IMR-90 (cell line): ENCODE measurements around the gene FRK. TPM values are rescaled to one million over a fixed set of nuclear protein-coding genes. Genes with fewer than 3 reads are reported as not detected.

ENCODE experiments used
- ATAC-seq: fragments of 200-7000 bp; cut with Tn5 transposase; 2 replicates; pipeline ENCODE4 v1.9.1; 2020; ENCODE audit warnings: low read depth, mild to moderate bottlenecking, moderate library complexity
- BruUV-seq: library from RNA; stranded (reverse); fragments of 400-500 nt; replicated peaks from 2 replicates; lab custom pipeline; 2021; lab: Mats Ljungman, UMichigan
- CTCF ChIA-PET: fragments of 300-600 bp; formaldehyde crosslinking; extraction: SDS; loops from one replicate; lab custom pipeline; 2021; ENCODE audit warnings: antibody characterized with exemption; lab: Yijun Ruan, JAX
- POLR2A ChIA-PET: fragments of 300-600 bp; sonication (Branson Sonifier 250); formaldehyde crosslinking; loops from one replicate; lab custom pipeline; 2022; ENCODE audit warnings: antibody characterized with exemption; ENCODE audit not compliant: unreplicated experiment; lab: Charles Lee
- DNase-seq: peaks from one replicate; pipeline ENCODE4 v3.0.0; 2013
- H2AFZ ChIP-seq: replicated peaks from 2 replicates; pipeline ENCODE3; 2013; ENCODE audit warnings: low read length, mild to moderate bottlenecking; ENCODE audit not compliant: poor library complexity
- H2AK5ac ChIP-seq: 2 replicates; pipeline ENCODE4 v1.6.1; 2013; ENCODE audit warnings: low read depth, low read length, inconsistent platforms
- H2AK9ac ChIP-seq: replicated peaks from 2 replicates; pipeline ENCODE3; 2013; ENCODE audit warnings: mild to moderate bottlenecking, low read depth, low read length, moderate library complexity; ENCODE audit not compliant: poor library complexity
- H2BK120ac ChIP-seq: 2 replicates; pipeline ENCODE4 v1.6.1; 2013; ENCODE audit warnings: low read depth, low read length, inconsistent platforms
- H2BK15ac ChIP-seq: 3 replicates; pipeline ENCODE4 v1.6.1; 2013; ENCODE audit warnings: low read depth, low read length, inconsistent platforms
- H2BK20ac ChIP-seq: 2 replicates; pipeline ENCODE4 v1.6.1; 2013; ENCODE audit warnings: low read depth, mild to moderate bottlenecking, inconsistent platforms, low read length, moderate library complexity
- H2BK5ac ChIP-seq: 2 replicates; pipeline ENCODE4 v1.6.1; 2013; ENCODE audit warnings: mild to moderate bottlenecking, low read depth, low read length, inconsistent platforms; ENCODE audit not compliant: poor library complexity, severe bottlenecking
- H3K14ac ChIP-seq: replicated peaks from 2 replicates; pipeline ENCODE4 v1.6.1; 2013; ENCODE audit warnings: low read depth, low read length, inconsistent platforms
- H3K18ac ChIP-seq: 2 replicates; pipeline ENCODE4 v1.6.1; 2013; ENCODE audit warnings: low read depth, low read length, control low read depth
- H3K23ac ChIP-seq: 2 replicates; pipeline ENCODE4 v1.6.1; 2013; ENCODE audit warnings: low read depth, low read length, inconsistent platforms
- H3K27ac ChIP-seq: 2 replicates; pipeline ENCODE4 v1.5.1; 2013; ENCODE audit warnings: mild to moderate bottlenecking, control low read depth, low read length; ENCODE audit not compliant: insufficient read depth
- H3K27me3 ChIP-seq: 2 replicates; pipeline ENCODE4 v1.6.1; 2013; ENCODE audit warnings: low read length; ENCODE audit not compliant: control insufficient read depth, insufficient read depth
- H3K36me3 ChIP-seq: 2 replicates; pipeline ENCODE4 v1.6.1; 2013; ENCODE audit warnings: low read length, mixed read lengths; ENCODE audit not compliant: control insufficient read depth, insufficient read depth
- H3K4ac ChIP-seq: 2 replicates; pipeline ENCODE4 v1.6.1; 2013; ENCODE audit warnings: low read depth, low read length, inconsistent platforms
- H3K4me1 ChIP-seq: 2 replicates; pipeline ENCODE4 v1.6.1; 2013; ENCODE audit warnings: low read length, mixed read lengths; ENCODE audit not compliant: control insufficient read depth, insufficient read depth
- H3K4me2 ChIP-seq: 2 replicates; pipeline ENCODE4 v1.6.1; 2013; ENCODE audit warnings: low read depth, mild to moderate bottlenecking, control low read depth, low read length, moderate library complexity
- H3K4me3 ChIP-seq: 2 replicates; pipeline ENCODE4 v1.5.1; 2013; ENCODE audit warnings: low read depth, mild to moderate bottlenecking, control low read depth, low read length, moderate library complexity; ENCODE audit not compliant: insufficient read depth
- H3K56ac ChIP-seq: 2 replicates; pipeline ENCODE4 v1.6.1; 2013; ENCODE audit warnings: low read length, inconsistent platforms; ENCODE audit not compliant: insufficient read depth; ENCODE audit errors: extremely low read depth
- H3K79me1 ChIP-seq, 2 experiments: 2 replicates each; pipeline ENCODE4 v1.6.1; 2013; ENCODE audit warnings: low read length in 2 of 2, inconsistent platforms in 1 of 2, low read depth in 1 of 2
- H3K9ac ChIP-seq: 2 replicates; pipeline ENCODE4 v1.6.1; 2013; ENCODE audit warnings: low read depth, low read length, control low read depth
- H3K9me1 ChIP-seq: 2 replicates; pipeline ENCODE4 v1.6.1; 2013; ENCODE audit warnings: low read length, inconsistent platforms; ENCODE audit not compliant: insufficient read depth
- H3K9me3 ChIP-seq: 2 replicates; pipeline ENCODE4 v1.6.1; 2013; ENCODE audit warnings: low read length; ENCODE audit not compliant: control insufficient read depth, insufficient read depth
- H4K20me1 ChIP-seq: 2 replicates; pipeline ENCODE4 v1.6.1; 2013; ENCODE audit warnings: low read length, inconsistent platforms; ENCODE audit not compliant: insufficient read depth
- H4K5ac ChIP-seq: 2 replicates; pipeline ENCODE4 v1.6.1; 2013; ENCODE audit warnings: mild to moderate bottlenecking, low read depth, low read length, control low read depth
- H4K8ac ChIP-seq, 2 experiments: 2 replicates each; pipeline ENCODE4 v1.6.1; 2013; ENCODE audit warnings: low read depth in 2 of 2, low read length in 2 of 2, control low read depth in 1 of 2, inconsistent platforms in 1 of 2
- H4K91ac ChIP-seq: 2 replicates; pipeline ENCODE4 v1.6.1; 2013; ENCODE audit warnings: low read depth, low read length, inconsistent platforms; ENCODE audit not compliant: insufficient read depth
- CTCF ChIP-seq: conservative IDR thresholded peaks from 2 replicates; pipeline ENCODE4 v1.5.1; 2012; ENCODE audit warnings: mild to moderate bottlenecking, low read depth, low read length, improper control_type of control experiment
- MAFK ChIP-seq: IDR thresholded peaks from 2 replicates; pipeline ENCODE4 v1.6.1; 2012; ENCODE audit warnings: low read depth, low read length, improper control_type of control experiment
- MAZ ChIP-seq: IDR thresholded peaks from 2 replicates; pipeline ENCODE4 v1.6.1; 2012; ENCODE audit warnings: low read depth, mild to moderate bottlenecking, low read length, improper control_type of control experiment, moderate library complexity, borderline replicate concordance
- NFE2L2 ChIP-seq: fragments of 150-350 bp; IDR thresholded peaks from 2 replicates; pipeline ENCODE4 v1.6.1; 2016; ENCODE audit warnings: low read depth, mild to moderate bottlenecking, low read length
- RFX5 ChIP-seq: IDR thresholded peaks from 2 replicates; pipeline ENCODE4 v1.8.0; 2012; ENCODE audit warnings: low read depth, mild to moderate bottlenecking, low read length, moderate library complexity
- WGBS, 2 experiments: methylation state at CpG; one replicate each; pipeline versions ENCODE4 v1.1.5 to v1.1.7; 2013; ENCODE audit warnings: missing lambda C conversion rate in 2 of 2; ENCODE audit not compliant: insufficient read length in 1 of 2; ENCODE audit errors: extremely low coverage in 2 of 2; 5-methylcytosine and 5-hydroxymethylcytosine counted together
- dilution Hi-C: fragments of 300-500 bp; cut with HindIII; formaldehyde crosslinking; loops from one replicate; pipeline ENCODE4 v1.14.3; 2018; ENCODE audit warnings: low sequenced_read_pairs; ENCODE audit not compliant: unreplicated experiment
- in situ Hi-C: fragments of 300-500 bp; cut with MboI; formaldehyde crosslinking; loops from 3 replicates; pipeline ENCODE4 v1.14.3; 2019; ENCODE audit warnings: low sequenced_read_pairs, inconsistent platforms, mixed read lengths
- intact Hi-C: fragments of 100-400 bp; cut with micrococcal nuclease; formaldehyde crosslinking; loops from 2 replicates; pipeline ENCODE4 v1.10.0; 2022
- polyA plus RNA-seq, 3 experiments: library from polyadenylated mRNA; depleted of rRNA; stranded (reverse); fragments of >200 nt; gene quantifications; 2 replicates each; pipeline ENCODE4 v1.2.3, GENCODE V29; 2012; ENCODE audit warnings: low replicate concordance in 1 of 3
- total RNA-seq: library from RNA; depleted of rRNA; stranded (reverse); fragments of >200 nt; gene quantifications from 2 replicates; pipeline ENCODE4 v1.2.3, GENCODE V29; 2012

FRK gene
- total and polyA plus RNA-seq, 2 of the 4 experiments (the other 2 are of a cell fraction) = under 0.01 to 0.02 TPM

GRCh38 chr6:116105247-116105646 lies 44.6 kb upstream of the FRK start:
- no peak overlapping the region for H2BK120ac ChIP-seq
- TF ChIP-seq NFE2L2 = no peak
- TF ChIP-seq RFX5 = no peak
- TF ChIP-seq MAZ = no peak
- no peak for TF ChIP-seq CTCF
- TF ChIP-seq MAFK = no peak
- ChIA-PET POLR2A (no interaction called here), CTCF (no interaction called here)
- H3K18ac ChIP-seq = no peak overlapping the region
- no peak overlapping the region for H4K91ac ChIP-seq
- H2BK5ac ChIP-seq = no peak overlapping the region
- no peak overlapping the region for H3K9ac ChIP-seq
- H3K4me3 ChIP-seq = no peak overlapping the region
- dilution Hi-C loops = no loop called here
- H3K56ac ChIP-seq = no peak overlapping the region
- no peak overlapping the region for H2AFZ ChIP-seq
- H3K79me1 ChIP-seq = peaks cover 20 to 22% of the 10 kb centered on the region in 2 experiments; a peak in 3 of 4 replicates
- H3K4me1 ChIP-seq = peaks cover 20% of the 10 kb centered on the region
- no peaks in the 10 kb centered on the region for H3K27me3 ChIP-seq
- no peak overlapping the region for H3K27ac ChIP-seq
- no peak overlapping the region for H2AK9ac ChIP-seq
- WGBS, 2 experiments = no CpG with 5 or more reads among the region's 3 CpGs
- in situ Hi-C loops = no loop called here
- no peak overlapping the region for H4K5ac ChIP-seq
- H4K20me1 ChIP-seq = no peaks in the 10 kb centered on the region
- H3K4me2 ChIP-seq = no peak overlapping the region
- BruUV-seq = no TSS peak
- no peak overlapping the region for H4K8ac ChIP-seq
- intact Hi-C loops = no loop called here
- peaks cover 4% of the 10 kb centered on the region for H3K36me3 ChIP-seq
- no peak overlapping the region for H3K4ac ChIP-seq
- no peak for DNase-seq
- no peaks in the 10 kb centered on the region for H3K9me3 ChIP-seq
- no peak overlapping the region for H2AK5ac ChIP-seq
- H2BK20ac ChIP-seq = no peak overlapping the region
- no peak overlapping the region; the same call in 1 of the 2 replicates for H3K23ac ChIP-seq
- H3K9me1 ChIP-seq = no peaks in the 10 kb centered on the region
- ATAC-seq = no peak
- no peak overlapping the region for H2BK15ac ChIP-seq
- H3K14ac ChIP-seq = no peak overlapping the region
